GM12878 (cell line): ENCODE data around the gene PPM1J. TPM values are rescaled to one million over a fixed set of nuclear protein-coding genes. Genes with fewer than 3 reads are reported as not detected.

Experiments
- ATAC-seq: fragments of 200-7000 bp; cut with Tn5 transposase; 3 replicates; pipeline ENCODE4 v1.9.1; 2020; ENCODE audit warnings: mild to moderate bottlenecking, moderate library complexity
- BruUV-seq: library from RNA; stranded (reverse); fragments of 400-500 nt; replicated peaks from 2 replicates; lab custom pipeline; 2021; lab: Mats Ljungman, UMichigan
- CTCF ChIA-PET: fragments of 300-600 bp; sonication (Branson Sonifier 250); formaldehyde crosslinking; extraction: SDS; loops from one replicate; lab custom pipeline; 2021; ENCODE audit warnings: inconsistent platforms; lab: Yijun Ruan, JAX
- POLR2A ChIA-PET: fragments of 350-600 bp; formaldehyde crosslinking; extraction: SDS; loops from one replicate; lab custom pipeline; 2021; ENCODE audit warnings: inconsistent platforms; lab: Charles Lee
- RAD21 ChIA-PET: fragments of 300-600 bp; sonication (Branson Sonifier 250); formaldehyde crosslinking; loops from one replicate; lab custom pipeline; 2023; ENCODE audit warnings: antibody characterized with exemption; ENCODE audit not compliant: unreplicated experiment; lab: Charles Lee
- SMC1A ChIA-PET: fragments of 300-600 bp; sonication (Branson Sonifier 250); formaldehyde crosslinking; loops from one replicate; lab custom pipeline; 2023; ENCODE audit not compliant: unreplicated experiment, uncharacterized antibody; lab: Charles Lee
- DNase-seq: peaks from one replicate; pipeline ENCODE4 v3.0.0-alpha.2; 2011; ENCODE audit warnings: low read depth, low spot score
- FAIRE-seq: peaks from 3 replicates; lab custom pipeline; 2011; peaks lifted over from hg19 to GRCh38; lab: Jason Lieb, UNC
- H2AFZ ChIP-seq: 2 replicates; pipeline ENCODE4 v1.6.0; 2011; ENCODE audit warnings: low read depth, low read length, control low read depth; ENCODE audit not compliant: control insufficient read depth
- H3K27ac ChIP-seq: 2 replicates; pipeline ENCODE4 v1.5.1; 2011; ENCODE audit warnings: control low read depth; ENCODE audit not compliant: control insufficient read depth, insufficient read depth
- H3K27me3 ChIP-seq, 2 experiments: replicated peaks in 1 of 2; 2 replicates each; pipeline versions ENCODE4 v1.6.0 to v1.6.1; 2011; ENCODE audit warnings: low read length in 1 of 2; ENCODE audit not compliant: control insufficient read depth in 2 of 2, insufficient read depth in 2 of 2
- H3K36me3 ChIP-seq, 2 experiments: 2 replicates each; pipeline ENCODE4 v1.5.1; 2011; ENCODE audit warnings: low read length in 1 of 2; ENCODE audit not compliant: control insufficient read depth in 2 of 2, insufficient read depth in 2 of 2
- H3K4me1 ChIP-seq: 2 replicates; pipeline ENCODE4 v1.6.1; 2011; ENCODE audit warnings: mild to moderate bottlenecking, low read length, moderate library complexity, mixed read lengths; ENCODE audit not compliant: control insufficient read depth, insufficient read depth
- H3K4me2 ChIP-seq: 2 replicates; pipeline ENCODE4 v1.6.0; 2011; ENCODE audit warnings: control low read depth; ENCODE audit not compliant: control insufficient read depth, insufficient read depth
- H3K4me3 ChIP-seq: fragments of 200-600 bp; sonication (generic); 2 replicates; pipeline ENCODE4 v1.5.1; 2016
- H3K79me2 ChIP-seq: 2 replicates; pipeline ENCODE4 v1.6.0; 2011; ENCODE audit warnings: low read length; ENCODE audit not compliant: control insufficient read depth, insufficient read depth
- H3K9ac ChIP-seq: 2 replicates; pipeline ENCODE4 v1.8.0; 2011; ENCODE audit warnings: low read length, control low read depth, mixed read lengths; ENCODE audit not compliant: control insufficient read depth, insufficient read depth
- H3K9me3 ChIP-seq: replicated peaks from 3 replicates; pipeline ENCODE4 v1.5.1; 2011; ENCODE audit warnings: mild to moderate bottlenecking, low read length; ENCODE audit not compliant: control insufficient read depth, insufficient read depth
- H4K20me1 ChIP-seq: 2 replicates; pipeline ENCODE4 v1.6.0; 2011; ENCODE audit not compliant: control insufficient read depth, insufficient read depth
- ATF3 ChIP-seq: IDR thresholded peaks from 2 replicates; pipeline ENCODE4 v1.6.1; 2011; ENCODE audit warnings: low read depth, mild to moderate bottlenecking, low read length, moderate library complexity, borderline replicate concordance; ENCODE audit errors: extremely low read depth
- BHLHE40 ChIP-seq, 2 experiments: fragments of 450-650 bp in 1 of 2; IDR thresholded peaks; 2 replicates each; pipeline ENCODE4 v1.6.1; 2011 to 2017; ENCODE audit warnings: low read depth in 2 of 2, borderline replicate concordance in 1 of 2, improper control_type of control experiment in 1 of 2, low read length in 1 of 2, mild to moderate bottlenecking in 1 of 2
- CEBPZ ChIP-seq: fragments of 150-350 bp; IDR thresholded peaks from 2 replicates; pipeline ENCODE4 v1.6.1; 2016; ENCODE audit warnings: low read depth, low read length
- CTCF ChIP-seq, 3 experiments: IDR thresholded peaks in 2 of 3; conservative IDR thresholded peaks in 1 of 3; 2 replicates each; pipeline ENCODE4 v1.5.1; 2011; ENCODE audit warnings: low read depth in 3 of 3, low read length in 3 of 3, mild to moderate bottlenecking in 3 of 3, control low read depth in 2 of 3, moderate library complexity in 2 of 3, inconsistent platforms in 1 of 3, mixed read lengths in 1 of 3; ENCODE audit not compliant: control insufficient read depth in 2 of 3, insufficient read depth in 1 of 3; ENCODE audit errors: extremely low read depth in 1 of 3
- EGR1 ChIP-seq, 2 experiments: IDR thresholded peaks; 1 replicate in 1 of 2; 2 replicates in 1 of 2; pipeline ENCODE4 v1.6.1; 2011 to 2012; ENCODE audit warnings: low read depth in 2 of 2, low read length in 2 of 2, borderline replicate concordance in 1 of 2, mild to moderate bottlenecking in 1 of 2, moderate library complexity in 1 of 2
- EZH2 ChIP-seq: IDR thresholded peaks from 2 replicates; pipeline ENCODE4 v1.6.1; 2012; ENCODE audit warnings: low read depth, mild to moderate bottlenecking, control low read depth, inconsistent platforms, low read length, borderline replicate concordance; ENCODE audit not compliant: control insufficient read depth
- MEF2B ChIP-seq: fragments of 450-650 bp; IDR thresholded peaks from 2 replicates; pipeline ENCODE4 v1.6.1; 2018; ENCODE audit warnings: mild to moderate bottlenecking, moderate library complexity; ENCODE audit not compliant: partially characterized antibody, poor library complexity, severe bottlenecking
- MTA2 ChIP-seq: fragments of 450-650 bp; IDR thresholded peaks from 2 replicates; pipeline ENCODE4 v1.6.1; 2016; ENCODE audit warnings: low read depth, mild to moderate bottlenecking, moderate library complexity
- NFYA ChIP-seq: IDR thresholded peaks from 2 replicates; pipeline ENCODE4 v1.6.1; 2011; ENCODE audit warnings: low read depth, mild to moderate bottlenecking, low read length, improper control_type of control experiment, borderline replicate concordance
- RFX5 ChIP-seq: IDR thresholded peaks from 2 replicates; pipeline ENCODE4 v1.6.1; 2011; ENCODE audit warnings: low read depth, low read length, improper control_type of control experiment
- SUPT20H ChIP-seq: IDR thresholded peaks from 2 replicates; pipeline ENCODE4 v1.6.1; 2011; ENCODE audit warnings: low read depth, mild to moderate bottlenecking, low read length, moderate library complexity, borderline replicate concordance; ENCODE audit not compliant: control insufficient read depth
- SUZ12 ChIP-seq: fragments of 200-600 bp; sonication (generic); IDR thresholded peaks from one replicate; pipeline ENCODE4 v1.6.1; 2018; ENCODE audit warnings: antibody characterized with exemption, mild to moderate bottlenecking; ENCODE audit not compliant: unreplicated experiment
- ZBED1 ChIP-seq: IDR thresholded peaks from 2 replicates; pipeline ENCODE4 v1.6.1; 2016; ENCODE audit warnings: borderline replicate concordance
- ZNF217 ChIP-seq: fragments of 450-650 bp; IDR thresholded peaks from 2 replicates; pipeline ENCODE4 v1.6.1; 2017; ENCODE audit warnings: antibody characterized with exemption, mild to moderate bottlenecking
- ZZZ3 ChIP-seq: IDR thresholded peaks from 2 replicates; pipeline ENCODE4 v1.6.1; 2011; ENCODE audit warnings: low read depth; ENCODE audit not compliant: control insufficient read depth, insufficient read length
- WGBS: methylation state at CpG from one replicate; pipeline ENCODE4 v1.1.6; 2016; ENCODE audit warnings: low lambda C conversion rate; ENCODE audit not compliant: insufficient replicate concordance, insufficient coverage; ENCODE audit errors: missing lambda C conversion rate; 5-methylcytosine and 5-hydroxymethylcytosine counted together
- in situ Hi-C: fragments of 300-500 bp; cut with MboI; formaldehyde crosslinking; loops from 9 replicates; pipeline ENCODE4 v1.14.3; 2018; ENCODE audit warnings: mixed read lengths
- intact Hi-C: fragments of 100-400 bp; cut with micrococcal nuclease; formaldehyde crosslinking; loops from one replicate; pipeline ENCODE4 v1.14.2; 2022; ENCODE audit not compliant: unreplicated experiment
- polyA plus RNA-seq, 11 experiments: library from polyadenylated mRNA; depleted of rRNA in 4 of 11; unstranded in 6 of 11; stranded (reverse) in 5 of 11; fragments of >200 nt; fragmentation: Nextera tagmentation in 4 of 11; fragmentation: Illumina TruSeq in 1 of 11; extraction: Ambion mirVana in 4 of 11; extraction: Trizol in 1 of 11; gene quantifications; 1 replicate in 1 of 11; 2 replicates in 10 of 11; pipeline versions ENCODE4 v1.2.1 to v1.2.3, GENCODE V29; 2011 to 2016; ENCODE audit warnings: inconsistent platforms in 2 of 11, missing spikeins in 2 of 11, low read depth in 1 of 11
- total RNA-seq, 4 experiments: library from RNA; depleted of rRNA in 3 of 4; stranded (reverse); fragments of >200 nt in 3 of 4; fragmentation: Illumina TruSeq in 1 of 4; extraction: Trizol in 1 of 4; gene quantifications; 2 replicates each; pipeline versions ENCODE4 v1.2.1 to v1.2.3, GENCODE V29; 2013 to 2021

PPM1J gene
- total and polyA plus RNA-seq, 10 of the 15 experiments (the other 5 are each of a cell fraction or from before 2014, with no cell fraction given): 0.07 to 1.8 (median 0.59) TPM; not detected in 1

GRCh38 chr1:112729909-112730308, 14.8 kb upstream of the PPM1J start:
- RAD21 ChIA-PET: interaction anchor here (0.7 to 1.5 kb wide), 3 partner anchors 11 to 15 kb away, joined by 3 read pairs; partner anchors contain the start of gene PPM1J
- POLR2A ChIA-PET: no interaction called here
- no peaks in the 10 kb centered on the region for H4K20me1 ChIP-seq
- no peaks in the 10 kb centered on the region for H3K79me2 ChIP-seq
- 8% methylated on average over 1 of the region's 1 CpG for WGBS
- SMC1A ChIA-PET: interaction anchor here (1.6 to 1.8 kb wide), 2 partner anchors 13 to 74 kb away, joined by 4 read pairs; no protein-coding TSS in a partner anchor
- intact Hi-C loops (no loop called here), in situ Hi-C loops (no loop called here)
- no peaks in the 10 kb centered on the region for H3K36me3 ChIP-seq
- no peak overlapping the region for H3K9ac ChIP-seq
- no peak for ATAC-seq
- H3K4me1 ChIP-seq: no peaks in the 10 kb centered on the region
- no peak overlapping the region for H2AFZ ChIP-seq
- CTCF ChIA-PET: interaction anchor here (2.3 to 2.6 kb wide), 3 partner anchors 10 to 74 kb away, joined by 7 to 17 read pairs (median 16); partner anchors contain the start of gene PPM1J
- H3K9me3 ChIP-seq: no peaks in the 10 kb centered on the region
- no peak overlapping the region for H3K27ac ChIP-seq
- DNase-seq: no peak
- H3K4me3 ChIP-seq: no peak overlapping the region
- no peaks in the 10 kb centered on the region for H3K27me3 ChIP-seq
- FAIRE-seq: no peak
- no peak overlapping the region for H3K4me2 ChIP-seq
- no TSS peak for BruUV-seq
- TF ChIP-seq SUPT20H: no peak
- TF ChIP-seq MEF2B: no peak
- no peak for TF ChIP-seq NFYA
- no peak for TF ChIP-seq ZZZ3
- TF ChIP-seq MTA2: no peak
- TF ChIP-seq EGR1 (IDR thresholded peaks at IDR 0.05; ENCODE audit: borderline replicate concordance in 1 of 2, low read depth in 2 of 2, low read length in 2 of 2): no peak
- TF ChIP-seq ZBED1: no peak
- TF ChIP-seq BHLHE40 (IDR thresholded peaks at IDR 0.05; ENCODE audit: borderline replicate concordance in 1 of 2, low read depth in 2 of 2, low read length in 1 of 2): no peak
- TF ChIP-seq CEBPZ: no peak
- TF ChIP-seq ATF3: no peak
- no peak for TF ChIP-seq RFX5
- TF ChIP-seq CTCF (IDR thresholded peaks at IDR 0.05 in 2 of 3, conservative IDR thresholded peaks at IDR 0.05 in 1 of 3; ENCODE audit: control insufficient read depth in 2 of 3, extremely low read depth in 1 of 3, insufficient read depth in 1 of 3, low read depth in 3 of 3, low read length in 3 of 3): no peak
- no peak for TF ChIP-seq SUZ12
- TF ChIP-seq ZNF217: no peak
- no peak for TF ChIP-seq EZH2
